GM12878 (cell line): ENCODE measurements around the gene MBNL1. TPM values are rescaled to one million over a fixed set of nuclear protein-coding genes. Genes with fewer than 3 reads are reported as not detected.

ENCODE experiments used
- BRCA1 ChIP-seq: IDR thresholded peaks from 2 replicates; pipeline ENCODE4 v1.6.1; 2011; ENCODE audit warnings: low read depth, low read length, improper control_type of control experiment
- CBX5 ChIP-seq: sonication (generic); IDR thresholded peaks from 2 replicates; pipeline ENCODE4 v1.6.1; 2016; ENCODE audit warnings: low read depth, moderate library complexity, mild to moderate bottlenecking, inconsistent platforms
- CEBPB ChIP-seq, 2 experiments: fragments of 150-350 bp in 1 of 2; IDR thresholded peaks; 2 replicates each; pipeline ENCODE4 v1.6.1; 2012 to 2014; ENCODE audit warnings: low read depth in 2 of 2, low read length in 2 of 2, borderline replicate concordance in 1 of 2, inconsistent platforms in 1 of 2
- CHD2 ChIP-seq: IDR thresholded peaks from 2 replicates; pipeline ENCODE4 v1.6.1; 2011; ENCODE audit warnings: low read depth, low read length, improper control_type of control experiment, borderline replicate concordance
- CREM ChIP-seq: IDR thresholded peaks from 2 replicates; pipeline ENCODE4 v1.6.1; 2014; ENCODE audit warnings: antibody characterized with exemption, low read depth
- ETV6 ChIP-seq, 2 experiments: fragments of 450-650 bp in 1 of 2; IDR thresholded peaks in 1 of 2; conservative IDR thresholded peaks in 1 of 2; 2 replicates each; pipeline ENCODE4 v1.6.1; 2014; ENCODE audit warnings: antibody characterized with exemption in 1 of 2, borderline replicate concordance in 1 of 2, low read depth in 1 of 2, mild to moderate bottlenecking in 1 of 2, moderate library complexity in 1 of 2
- EZH2 ChIP-seq: IDR thresholded peaks from 2 replicates; pipeline ENCODE4 v1.6.1; 2012; ENCODE audit warnings: low read depth, mild to moderate bottlenecking, control low read depth, inconsistent platforms, low read length, borderline replicate concordance; ENCODE audit not compliant: control insufficient read depth
- IRF4 ChIP-seq: IDR thresholded peaks from 2 replicates; pipeline ENCODE4 v1.6.1; 2011; ENCODE audit warnings: low read depth, low read length
- KDM1A ChIP-seq: fragments of 200-600 bp; sonication (generic); IDR thresholded peaks from 2 replicates; pipeline ENCODE4 v1.6.1; 2016; ENCODE audit warnings: borderline replicate concordance
- MYB ChIP-seq: fragments of 150-350 bp; IDR thresholded peaks from 2 replicates; pipeline ENCODE4 v1.6.1; 2014; ENCODE audit warnings: mild to moderate bottlenecking, low read depth, low read length, borderline replicate concordance
- MYC ChIP-seq: IDR thresholded peaks from 2 replicates; pipeline ENCODE4 v1.6.1; 2011; ENCODE audit warnings: mild to moderate bottlenecking, low read length, moderate library complexity, inconsistent platforms; ENCODE audit not compliant: insufficient read depth, insufficient replicate concordance, insufficient read length, severe bottlenecking
- PML ChIP-seq: IDR thresholded peaks from 2 replicates; pipeline ENCODE4 v1.6.1; 2012; ENCODE audit warnings: low read length, inconsistent platforms
- PRDM15 ChIP-seq: fragments of 450-650 bp; formaldehyde crosslinking; IDR thresholded peaks from 2 replicates; pipeline ENCODE4 v1.4.0; 2020; ENCODE audit warnings: mild to moderate bottlenecking, moderate library complexity
- RCOR1 ChIP-seq: conservative IDR thresholded peaks from 2 replicates; pipeline ENCODE4 v1.6.1; 2012; ENCODE audit warnings: low read depth, low read length, improper control_type of control experiment
- RELA ChIP-seq: fragments of 450-650 bp; IDR thresholded peaks from 2 replicates; pipeline ENCODE4 v1.8.0; 2014; ENCODE audit warnings: borderline replicate concordance; ENCODE audit not compliant: partially characterized antibody
- STAT3 ChIP-seq: IDR thresholded peaks from 2 replicates; pipeline ENCODE4 v1.6.1; 2011; ENCODE audit warnings: low read depth, low read length, improper control_type of control experiment
- TCF3 ChIP-seq: IDR thresholded peaks from 2 replicates; pipeline ENCODE4 v1.6.1; 2012; ENCODE audit warnings: low read depth, mild to moderate bottlenecking, low read length, borderline replicate concordance; ENCODE audit not compliant: insufficient read depth
- polyA plus RNA-seq, 11 experiments: library from polyadenylated mRNA; depleted of rRNA in 4 of 11; unstranded in 6 of 11; stranded (reverse) in 5 of 11; fragments of >200 nt; fragmentation: Nextera tagmentation in 4 of 11; fragmentation: Illumina TruSeq in 1 of 11; extraction: Ambion mirVana in 4 of 11; extraction: Trizol in 1 of 11; gene quantifications; 1 replicate in 1 of 11; 2 replicates in 10 of 11; pipeline versions ENCODE4 v1.2.1 to v1.2.3, GENCODE V29; 2011 to 2016; ENCODE audit warnings: inconsistent platforms in 2 of 11, missing spikeins in 2 of 11, low read depth in 1 of 11
- total RNA-seq, 4 experiments: library from RNA; depleted of rRNA in 3 of 4; stranded (reverse); fragments of >200 nt in 3 of 4; fragmentation: Illumina TruSeq in 1 of 4; extraction: Trizol in 1 of 4; gene quantifications; 2 replicates each; pipeline versions ENCODE4 v1.2.1 to v1.2.3, GENCODE V29; 2013 to 2021
- TF ChIP-seq, protein P1 (sequence below): fragments of 450-650 bp; IDR thresholded peaks from 2 replicates; pipeline ENCODE4 v1.6.1; 2016; ENCODE audit warnings: mild to moderate bottlenecking, moderate library complexity, borderline replicate concordance
- TF ChIP-seq, protein P2 (sequence below): IDR thresholded peaks from 2 replicates; pipeline ENCODE4 v1.6.1; 2012; ENCODE audit warnings: low read depth, low read length, improper control_type of control experiment

Gene MBNL1
- total and polyA plus RNA-seq, 10 of the 15 experiments (the other 5 are each of a cell fraction or from before 2014, with no cell fraction given), result 59.6 to 337 (median 143) TPM

- TF ChIP-seq, protein P1, sequence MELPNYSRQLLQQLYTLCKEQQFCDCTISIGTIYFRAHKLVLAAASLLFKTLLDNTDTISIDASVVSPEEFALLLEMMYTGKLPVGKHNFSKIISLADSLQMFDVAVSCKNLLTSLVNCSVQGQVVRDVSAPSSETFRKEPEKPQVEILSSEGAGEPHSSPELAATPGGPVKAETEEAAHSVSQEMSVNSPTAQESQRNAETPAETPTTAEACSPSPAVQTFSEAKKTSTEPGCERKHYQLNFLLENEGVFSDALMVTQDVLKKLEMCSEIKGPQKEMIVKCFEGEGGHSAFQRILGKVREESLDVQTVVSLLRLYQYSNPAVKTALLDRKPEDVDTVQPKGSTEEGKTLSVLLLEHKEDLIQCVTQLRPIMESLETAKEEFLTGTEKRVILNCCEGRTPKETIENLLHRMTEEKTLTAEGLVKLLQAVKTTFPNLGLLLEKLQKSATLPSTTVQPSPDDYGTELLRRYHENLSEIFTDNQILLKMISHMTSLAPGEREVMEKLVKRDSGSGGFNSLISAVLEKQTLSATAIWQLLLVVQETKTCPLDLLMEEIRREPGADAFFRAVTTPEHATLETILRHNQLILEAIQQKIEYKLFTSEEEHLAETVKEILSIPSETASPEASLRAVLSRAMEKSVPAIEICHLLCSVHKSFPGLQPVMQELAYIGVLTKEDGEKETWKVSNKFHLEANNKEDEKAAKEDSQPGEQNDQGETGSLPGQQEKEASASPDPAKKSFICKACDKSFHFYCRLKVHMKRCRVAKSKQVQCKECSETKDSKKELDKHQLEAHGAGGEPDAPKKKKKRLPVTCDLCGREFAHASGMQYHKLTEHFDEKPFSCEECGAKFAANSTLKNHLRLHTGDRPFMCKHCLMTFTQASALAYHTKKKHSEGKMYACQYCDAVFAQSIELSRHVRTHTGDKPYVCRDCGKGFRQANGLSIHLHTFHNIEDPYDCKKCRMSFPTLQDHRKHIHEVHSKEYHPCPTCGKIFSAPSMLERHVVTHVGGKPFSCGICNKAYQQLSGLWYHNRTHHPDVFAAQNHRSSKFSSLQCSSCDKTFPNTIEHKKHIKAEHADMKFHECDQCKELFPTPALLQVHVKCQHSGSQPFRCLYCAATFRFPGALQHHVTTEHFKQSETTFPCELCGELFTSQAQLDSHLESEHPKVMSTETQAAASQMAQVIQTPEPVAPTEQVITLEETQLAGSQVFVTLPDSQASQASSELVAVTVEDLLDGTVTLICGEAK, result peak; percentile 17; the same call in 1 of the 2 replicates
- TF ChIP-seq CBX5, result peak; percentile 98
- TF ChIP-seq ETV6 (conservative IDR thresholded peaks at IDR 0.05 in 1 of 2, IDR thresholded peaks at IDR 0.05 in 1 of 2; ENCODE audit: borderline replicate concordance in 1 of 2, low read depth in 1 of 2), result peak in 1 of 2 experiments; percentile 99; a peak in 2 of 4 replicates
- TF ChIP-seq PRDM15 (CRISPR knock-in tag), result no peak
- TF ChIP-seq KDM1A, result peak; percentile 50; the same call in 1 of the 2 replicates
- TF ChIP-seq MYB, result 0 out of 2 replicates have a peak, but pooled peaks have one; percentile 68
- TF ChIP-seq EZH2, result no peak
- TF ChIP-seq MYC, result peak; percentile 57
- TF ChIP-seq CHD2, result peak; percentile 77; the same call in 1 of the 2 replicates
- peak; percentile 79 for TF ChIP-seq PML
- peak in 1 of 2 experiments; percentile 91; a peak in 2 of 4 replicates for TF ChIP-seq CEBPB (IDR thresholded peaks at IDR 0.05; ENCODE audit: borderline replicate concordance in 1 of 2, low read depth in 2 of 2, low read length in 2 of 2)
- TF ChIP-seq, protein P2, sequence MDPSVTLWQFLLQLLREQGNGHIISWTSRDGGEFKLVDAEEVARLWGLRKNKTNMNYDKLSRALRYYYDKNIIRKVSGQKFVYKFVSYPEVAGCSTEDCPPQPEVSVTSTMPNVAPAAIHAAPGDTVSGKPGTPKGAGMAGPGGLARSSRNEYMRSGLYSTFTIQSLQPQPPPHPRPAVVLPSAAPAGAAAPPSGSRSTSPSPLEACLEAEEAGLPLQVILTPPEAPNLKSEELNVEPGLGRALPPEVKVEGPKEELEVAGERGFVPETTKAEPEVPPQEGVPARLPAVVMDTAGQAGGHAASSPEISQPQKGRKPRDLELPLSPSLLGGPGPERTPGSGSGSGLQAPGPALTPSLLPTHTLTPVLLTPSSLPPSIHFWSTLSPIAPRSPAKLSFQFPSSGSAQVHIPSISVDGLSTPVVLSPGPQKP, result no peak
- TF ChIP-seq RELA, result peak; percentile 98
- TF ChIP-seq BRCA1, result no peak
- TF ChIP-seq RCOR1, result peak; percentile 72; the same call in 1 of the 2 replicates
- peak; percentile 95 for TF ChIP-seq CREM
- peak; percentile 97 for TF ChIP-seq STAT3
- peak; percentile 98 for TF ChIP-seq IRF4
- TF ChIP-seq TCF3, result peak; percentile 68; the same call in 1 of the 2 replicates
Observed at GRCh38 chr3:152376351-152377183, 107.8 kb downstream of the MBNL1 start (continued).
